HCT116 (cell line): ENCODE data around the gene NCDN. TPM values are rescaled to one million over a fixed set of nuclear protein-coding genes. Genes with fewer than 3 reads are reported as not detected.

Experiments
- ATAC-seq: fragments of 200-7000 bp; cut with Tn5 transposase; 2 replicates; pipeline ENCODE4 v1.9.1; 2020; ENCODE audit warnings: mild to moderate bottlenecking, moderate library complexity
- BruUV-seq: library from RNA; stranded (reverse); fragments of 400-500 nt; replicated peaks from 2 replicates; lab custom pipeline; 2021; lab: Mats Ljungman, UMichigan
- CTCF ChIA-PET: fragments of 300-600 bp; sonication (Branson Sonifier 250); formaldehyde crosslinking; loops from one replicate; lab custom pipeline; 2021; ENCODE audit warnings: antibody characterized with exemption; lab: Charles Lee
- POLR2A ChIA-PET: fragments of 300-600, 350-600 bp; sonication (Branson Sonifier 250); formaldehyde crosslinking; loops from one replicate; lab custom pipeline; 2021; ENCODE audit warnings: antibody characterized with exemption; lab: Charles Lee
- RAD21 ChIA-PET, 2 experiments: fragments of 300-600 bp; sonication (Branson Sonifier 250); formaldehyde crosslinking; loops; one replicate each; lab custom pipeline; 2023; ENCODE audit warnings: low total read pairs in 2 of 2; ENCODE audit not compliant: uncharacterized antibody in 2 of 2, unreplicated experiment in 2 of 2, low non-redundant PET in 1 of 2; lab: Charles Lee
- DNase-seq: peaks from one replicate; pipeline ENCODE4 v3.0.0-alpha.2; 2010; ENCODE audit warnings: low read depth, low spot score
- H2AFZ ChIP-seq: fragments of 200-600 bp; shearing (Covaris generic), sonication (generic); 2 replicates; pipeline ENCODE4 v1.6.1; 2017; ENCODE audit warnings: low read depth, mixed run types, mixed read lengths, antibody characterized with exemption, low read length; ENCODE audit not compliant: poor library complexity, severe bottlenecking
- H3K27ac ChIP-seq: 2 replicates; pipeline ENCODE4 v1.5.1; 2012; ENCODE audit warnings: low read depth, low read length
- H3K27me3 ChIP-seq: fragments of 200-600 bp; sonication (generic); 2 replicates; pipeline ENCODE4 v1.6.1; 2016; ENCODE audit warnings: mixed run types, low read length, mixed read lengths; ENCODE audit not compliant: insufficient read depth
- H3K36me3 ChIP-seq, 2 experiments: fragments of 200-500 bp in 1 of 2; fragments of 200-600 bp in 1 of 2; sonication (Bioruptor generic) in 1 of 2; sonication (generic) in 1 of 2; 2 replicates each; pipeline versions ENCODE4 v1.5.1 to v1.6.1; 2014 to 2016; ENCODE audit warnings: low read length in 2 of 2, inconsistent platforms in 1 of 2, mixed read lengths in 1 of 2, mixed run types in 1 of 2; ENCODE audit not compliant: insufficient read depth in 2 of 2, control insufficient read depth in 1 of 2
- H3K4me1 ChIP-seq, 2 experiments: fragments of 200-600 bp in 1 of 2; sonication (generic) in 1 of 2; 2 replicates each; pipeline versions ENCODE4 v1.5.1 to v1.6.1; 2012 to 2017; ENCODE audit warnings: low read length in 2 of 2, inconsistent platforms in 1 of 2, mild to moderate bottlenecking in 1 of 2, mixed read lengths in 1 of 2, mixed run types in 1 of 2, moderate library complexity in 1 of 2; ENCODE audit not compliant: insufficient read depth in 2 of 2, control insufficient read depth in 1 of 2
- H3K4me2 ChIP-seq: fragments of 200-600 bp; sonication (generic); 2 replicates; pipeline ENCODE4 v1.6.1; 2017; ENCODE audit warnings: mixed run types, low read length, mixed read lengths
- H3K4me3 ChIP-seq, 2 experiments: fragments of 200-600 bp in 1 of 2; sonication (generic) in 1 of 2; replicated peaks in 1 of 2; 2 replicates each; pipeline ENCODE4 v1.5.1; 2011 to 2016; ENCODE audit warnings: low read length in 2 of 2, control low read depth in 1 of 2, low read depth in 1 of 2, mild to moderate bottlenecking in 1 of 2, mixed read lengths in 1 of 2, mixed run types in 1 of 2
- H3K79me2 ChIP-seq: fragments of 200-600 bp; sonication (generic); 2 replicates; pipeline ENCODE4 v1.6.1; 2017; ENCODE audit warnings: mild to moderate bottlenecking, mixed run types, low read length, moderate library complexity, mixed read lengths; ENCODE audit not compliant: insufficient read depth
- H3K9ac ChIP-seq: fragments of 200-600 bp; sonication (generic); 2 replicates; pipeline ENCODE4 v1.6.1; 2016; ENCODE audit warnings: low read length, mixed read lengths
- H3K9me2 ChIP-seq: fragments of 200-600 bp; sonication (generic), shearing (Covaris generic); 2 replicates; pipeline ENCODE4 v1.6.1; 2017; ENCODE audit warnings: mixed run types, mild to moderate bottlenecking, moderate library complexity; ENCODE audit not compliant: insufficient read depth
- H3K9me3 ChIP-seq, 2 experiments: fragments of 200-500 bp in 1 of 2; fragments of 200-600 bp in 1 of 2; sonication (Bioruptor generic) in 1 of 2; sonication (generic) in 1 of 2; 2 replicates each; pipeline ENCODE4 v1.6.1; 2014 to 2017; ENCODE audit warnings: low read length in 2 of 2, mixed read lengths in 2 of 2, inconsistent platforms in 1 of 2, low read depth in 1 of 2, mild to moderate bottlenecking in 1 of 2, mixed run types in 1 of 2, moderate library complexity in 1 of 2; ENCODE audit not compliant: control insufficient read depth in 1 of 2, insufficient read depth in 1 of 2
- H4K20me1 ChIP-seq: fragments of 200-600 bp; sonication (generic), shearing (Covaris generic); 2 replicates; pipeline ENCODE4 v1.6.1; 2017; ENCODE audit warnings: mixed run types, mild to moderate bottlenecking, moderate library complexity; ENCODE audit not compliant: insufficient read depth
- CTCF ChIP-seq, 3 experiments: fragments of 200-600 bp in 1 of 3; sonication (generic) in 1 of 3; IDR thresholded peaks in 2 of 3; conservative IDR thresholded peaks in 1 of 3; 2 replicates each; pipeline ENCODE4 v1.5.1; 2012 to 2017; ENCODE audit warnings: low read depth in 2 of 3, low read length in 2 of 3, antibody characterized with exemption in 1 of 3, borderline replicate concordance in 1 of 3, control low read depth in 1 of 3, mild to moderate bottlenecking in 1 of 3, mixed read lengths in 1 of 3, mixed run types in 1 of 3, moderate library complexity in 1 of 3; ENCODE audit not compliant: insufficient read depth in 1 of 3
- MAX ChIP-seq: IDR thresholded peaks from 2 replicates; pipeline ENCODE4 v1.6.1; 2012
- POLR2A ChIP-seq: IDR thresholded peaks from 2 replicates; pipeline ENCODE4 v1.7.0; 2011; ENCODE audit warnings: borderline replicate concordance; ENCODE audit not compliant: insufficient read depth, insufficient read length; ENCODE audit errors: extremely low read depth
- RAD21 ChIP-seq: IDR thresholded peaks from 2 replicates; pipeline ENCODE4 v1.6.1; 2012; ENCODE audit warnings: low read depth, mild to moderate bottlenecking
- REST ChIP-seq: IDR thresholded peaks from 2 replicates; pipeline ENCODE4 v1.6.1; 2012; ENCODE audit warnings: low read depth
- SIN3A ChIP-seq: IDR thresholded peaks from 2 replicates; pipeline ENCODE4 v1.6.1; 2012; ENCODE audit warnings: low read depth
- SP1 ChIP-seq: IDR thresholded peaks from 2 replicates; pipeline ENCODE4 v1.6.1; 2012; ENCODE audit warnings: low read depth
- ZBTB33 ChIP-seq: IDR thresholded peaks from 2 replicates; pipeline ENCODE4 v1.6.1; 2011; ENCODE audit warnings: mild to moderate bottlenecking, low read length, moderate library complexity; ENCODE audit not compliant: insufficient replicate concordance; ENCODE audit errors: extremely low read depth
- ZFX ChIP-seq: fragments of 450-650 bp; IDR thresholded peaks from 2 replicates; pipeline ENCODE4 v1.6.1; 2017
- ZNF274 ChIP-seq: fragments of 200-500 bp; sonication (Bioruptor generic); IDR thresholded peaks from 2 replicates; pipeline ENCODE4 v1.6.1; 2014; ENCODE audit warnings: mild to moderate bottlenecking, low read depth, low read length, inconsistent platforms
- intact Hi-C: fragments of 100-400 bp; cut with micrococcal nuclease; formaldehyde crosslinking; loops from 2 replicates; pipeline ENCODE4 v1.10.0; 2022
- total RNA-seq: library from RNA; stranded (reverse); gene quantifications from one replicate; pipeline ENCODE4 v1.2.1, GENCODE V29; 2021; ENCODE audit not compliant: unreplicated experiment

The NCDN gene
- total RNA-seq, 1 experiment from 2014 or later: 24.5 TPM

GRCh38 chr1:35509558-35509957, 48.0 kb upstream of the NCDN start:
- H3K9me3 ChIP-seq: no peaks in the 10 kb centered on the region
- ChIA-PET POLR2A (no interaction called here), RAD21 (no interaction called here), CTCF (no interaction called here)
- intact Hi-C loops: no loop called here
- H4K20me1 ChIP-seq: no peaks in the 10 kb centered on the region
- H3K4me3 ChIP-seq: no peak overlapping the region
- no peaks in the 10 kb centered on the region for H3K27me3 ChIP-seq
- no peak overlapping the region for H3K4me2 ChIP-seq
- no peak for DNase-seq
- H3K9me2 ChIP-seq: no peaks in the 10 kb centered on the region
- H2AFZ ChIP-seq: no peak overlapping the region
- H3K79me2 ChIP-seq: peaks cover 22% of the 10 kb centered on the region
- H3K36me3 ChIP-seq: no peaks in the 10 kb centered on the region
- peaks cover 15 to 25% of the 10 kb centered on the region in 2 experiments; a peak in 2 of 4 replicates for H3K4me1 ChIP-seq
- BruUV-seq: no TSS peak
- ATAC-seq: no peak
- TF ChIP-seq RAD21 (no peak), MAX (no peak), REST (no peak), POLR2A (no peak), ZBTB33 (no peak), CTCF (IDR thresholded peaks at IDR 0.05 in 2 of 3, conservative IDR thresholded peaks at IDR 0.05 in 1 of 3; ENCODE audit: borderline replicate concordance in 1 of 3, insufficient read depth in 1 of 3, low read depth in 2 of 3, low read length in 2 of 3) (no peak), SIN3A (no peak), ZFX (no peak), ZNF274 (no peak), SP1 (no peak)
- no peak overlapping the region for H3K9ac ChIP-seq
- H3K27ac ChIP-seq: no peak overlapping the region
